Testis (tissue), 3 donors: Measurements from ENCODE around the gene TMEM100. TPM values are rescaled to one million over a fixed set of nuclear protein-coding genes. Genes with fewer than 3 reads are reported as not detected.

ENCODE experiments used
- DNase-seq: peaks from one replicate; pipeline ENCODE4 v3.0.0-alpha.2; 2019
- H3K27ac ChIP-seq, 2 donors: fragments of 200-600 bp; sonication (generic); one replicate each; pipeline ENCODE4 v1.5.1; 2019
- H3K27me3 ChIP-seq: fragments of 200-600 bp; sonication (generic); one replicate; pipeline ENCODE4 v1.5.1; 2019
- H3K36me3 ChIP-seq: fragments of 200-600 bp; sonication (generic); one replicate; pipeline ENCODE4 v1.5.1; 2017; ENCODE audit warnings: low read depth; ENCODE audit errors: missing control alignments
- H3K4me1 ChIP-seq: fragments of 200-600 bp; sonication (generic); one replicate; pipeline ENCODE4 v1.5.1; 2019
- H3K4me3 ChIP-seq, 2 donors: fragments of 200-600 bp; sonication (generic); one replicate each; pipeline ENCODE4 v1.5.1; 2017 to 2019
- H3K9me3 ChIP-seq: fragments of 200-600 bp; sonication (generic); one replicate; pipeline ENCODE4 v1.5.1; 2017
- CTCF ChIP-seq, 3 experiments: fragments of 450-650 bp in 2 of 3; fragments of 200-600 bp in 1 of 3; sonication (generic) in 1 of 3; IDR thresholded peaks; one replicate each; pipeline ENCODE4 v1.5.1; 2016 to 2019; ENCODE audit warnings: antibody characterized with exemption in 3 of 3, mild to moderate bottlenecking in 2 of 3, moderate library complexity in 1 of 3
- POLR2A ChIP-seq: fragments of 450-650 bp; IDR thresholded peaks from one replicate; pipeline ENCODE4 v1.6.1; 2017; ENCODE audit warnings: antibody characterized with exemption, mild to moderate bottlenecking, moderate library complexity
- WGBS, 2 donors: methylation state at CpG; one replicate each; pipeline ENCODE4 v1.1.5; 2018; 5-methylcytosine and 5-hydroxymethylcytosine counted together
- intact Hi-C: fragments of 100-400 bp; cut with DNase I; formaldehyde crosslinking; loops from one replicate; pipeline ENCODE4 v1.15.1; 2023; ENCODE audit warnings: low total_unique reads
- polyA plus RNA-seq: library from polyadenylated mRNA; stranded (reverse); fragments of 350-450 nt; fragmentation: Illumina TruSeq; extraction: RNeasy Lipid Tissue Mini Kit (QIAGEN cat#74804); gene quantifications from one replicate; pipeline ENCODE4 v1.2.3, GENCODE V29; 2014; ENCODE audit warnings: low read depth, low replicate concordance; ENCODE audit not compliant: insufficient read depth
- total RNA-seq, 2 donors: library from RNA; depleted of rRNA; stranded (reverse); fragments of >200 nt; gene quantifications; one replicate each; pipeline ENCODE4 v1.2.3, GENCODE V29; 2016

The TMEM100 gene
- total and polyA plus RNA-seq, 3 donors from 2014 or later = 3.1 to 5.8 (median 4.4) TPM

GRCh38 chr17:55730380-55730779 lies 7.7 kb upstream of the TMEM100 start:
- peak overlapping the region; percentile 75 to 89 for H3K27ac ChIP-seq
- no peaks in the 10 kb centered on the region for H3K36me3 ChIP-seq
- WGBS, 2 donors = 17 to 20% methylated on average over 1 of the region's 1 CpG
- intact Hi-C loops = no loop called here
- H3K27me3 ChIP-seq = no peaks in the 10 kb centered on the region
- H3K9me3 ChIP-seq = no peaks in the 10 kb centered on the region
- H3K4me1 ChIP-seq = peaks cover 24% of the 10 kb centered on the region
- no peak for DNase-seq
- H3K4me3 ChIP-seq = no peak overlapping the region
- no peak for TF ChIP-seq POLR2A
- TF ChIP-seq CTCF (IDR thresholded peaks at IDR 0.05) = no peak

- TF ChIP-seq POLR2A = no peak
- TF ChIP-seq CTCF (IDR thresholded peaks at IDR 0.05) = no peak
- Histone ChIP-seq H3K36me3 (no peaks in the 10 kb centered on the region), H3K27ac (no peak overlapping the region), H3K9me3 (no peaks in the 10 kb centered on the region), H3K27me3 (no peaks in the 10 kb centered on the region), H3K4me1 (peaks cover 24% of the 10 kb centered on the region), H3K4me3 (no peak overlapping the region)
- intact Hi-C loops = no loop called here
- WGBS, 2 donors = 83 to 85% methylated on average over 1 of the region's 1 CpG
- no peak for DNase-seq
These were observed 6.8 kb upstream of the TMEM100 start for GRCh38 chr17:55729484-55729883.

GRCh38 chr17:55728833-55729232 lies 6.2 kb upstream of the TMEM100 start:
- no peak overlapping the region for H3K4me3 ChIP-seq
- H3K36me3 ChIP-seq = no peaks in the 10 kb centered on the region
- intact Hi-C loops = no loop called here
- peaks cover 24% of the 10 kb centered on the region for H3K4me1 ChIP-seq
- H3K27me3 ChIP-seq = no peaks in the 10 kb centered on the region
- 62 to 64% methylated on average over 5 of the region's 5 CpGs for WGBS, 2 donors
- H3K27ac ChIP-seq = peak overlapping the region in 1 of 2 donors; percentile 54
- TF ChIP-seq POLR2A (no peak), CTCF (IDR thresholded peaks at IDR 0.05) (no peak)
- H3K9me3 ChIP-seq = no peaks in the 10 kb centered on the region
- no peak for DNase-seq

- Histone ChIP-seq H3K36me3 (no peaks in the 10 kb centered on the region), H3K27me3 (no peaks in the 10 kb centered on the region), H3K4me3 (no peak overlapping the region), H3K27ac (peak overlapping the region in 1 of 2 donors; percentile 54), H3K4me1 (peaks cover 24% of the 10 kb centered on the region), H3K9me3 (no peaks in the 10 kb centered on the region)
- TF ChIP-seq CTCF (IDR thresholded peaks at IDR 0.05) = no peak
- no peak for TF ChIP-seq POLR2A
- WGBS, 2 donors = 78 to 79% methylated on average over 5 of the region's 5 CpGs
- intact Hi-C loops = no loop called here
- no peak for DNase-seq
These were observed 5.7 kb upstream of the TMEM100 start for GRCh38 chr17:55728361-55728760.

GRCh38 chr17:55727920-55728319 lies 5.3 kb upstream of the TMEM100 start:
- intact Hi-C loops = no loop called here
- Histone ChIP-seq H3K9me3 (no peaks in the 10 kb centered on the region), H3K27ac (peak overlapping the region in 1 of 2 donors; percentile 54), H3K27me3 (no peaks in the 10 kb centered on the region), H3K4me1 (peaks cover 24% of the 10 kb centered on the region), H3K36me3 (no peaks in the 10 kb centered on the region), H3K4me3 (no peak overlapping the region)
- 69 to 86% methylated on average over 1 of the region's 1 CpG for WGBS, 2 donors
- TF ChIP-seq POLR2A = no peak
- TF ChIP-seq CTCF (IDR thresholded peaks at IDR 0.05) = no peak
- DNase-seq = no peak
